C4-2B (cell line): ENCODE measurements around the gene NR3C1.

Experiments
- H3K27ac ChIP-seq: fragments of 450-650 bp; 2 replicates; pipeline ENCODE4 v1.5.1; 2017
- CTCF ChIP-seq: fragments of 450-650 bp; conservative IDR thresholded peaks from 2 replicates; pipeline ENCODE4 v1.5.1; 2017; ENCODE audit warnings: mild to moderate bottlenecking
- ZFX ChIP-seq: fragments of 450-650 bp; IDR thresholded peaks from 2 replicates; pipeline ENCODE4 v1.6.1; 2017

The NR3C1 gene

DNA sequence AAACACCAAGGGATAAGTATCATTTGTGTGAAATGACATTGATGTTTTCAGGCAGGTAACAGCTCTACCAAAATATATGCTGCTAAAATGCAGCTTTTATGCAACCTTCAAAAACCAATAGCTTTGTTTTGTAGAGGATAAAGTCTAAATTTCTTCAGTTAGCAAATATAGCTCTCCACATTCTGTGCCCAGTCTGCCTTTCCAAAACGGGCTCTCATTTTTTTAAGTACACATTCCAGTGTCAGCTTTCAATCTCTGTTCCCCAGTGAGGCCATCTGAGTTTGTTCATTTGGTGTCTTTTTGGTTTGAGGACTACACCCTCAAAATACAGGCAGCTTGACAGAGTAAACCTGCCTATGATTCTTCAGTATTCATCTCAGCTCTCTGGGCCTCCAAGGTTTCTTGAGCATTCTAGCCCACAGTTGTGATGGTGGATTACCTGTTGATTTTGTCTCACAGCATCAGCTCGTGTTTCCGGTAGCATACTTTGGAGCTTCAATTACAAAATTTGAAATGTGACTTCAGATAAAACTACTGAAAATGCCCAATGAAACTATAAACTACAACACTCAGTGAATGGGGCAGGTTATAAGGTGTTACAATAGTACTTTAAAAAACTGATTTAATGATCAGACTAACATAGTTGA lies 55.7 kb downstream of the NR3C1 start:
- H3K27ac ChIP-seq = no peak overlapping the region

DNA sequence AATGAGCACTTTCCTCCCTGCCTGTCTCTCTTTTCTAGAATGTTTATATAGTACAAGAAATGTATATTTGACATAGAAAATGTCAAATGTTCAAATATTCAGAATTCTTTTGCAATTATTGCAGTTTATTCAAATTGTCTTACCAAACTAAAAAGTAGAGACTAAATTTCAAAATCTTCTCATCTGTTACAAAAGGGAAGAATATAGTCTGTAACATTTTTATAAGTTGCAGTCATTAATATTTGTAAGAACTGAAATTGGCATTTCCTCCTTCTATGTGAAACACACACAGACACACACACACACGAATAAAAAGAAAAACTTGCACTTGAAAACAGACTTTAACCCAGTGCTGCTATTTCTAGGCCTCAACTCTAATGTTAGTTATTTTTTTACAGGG lies 56.4 kb downstream of the NR3C1 start:
- H3K27ac ChIP-seq = no peak overlapping the region
- TF ChIP-seq CTCF = no peak
- no peak for TF ChIP-seq ZFX

More for the DNA sequence above, 55.7 kb downstream of the NR3C1 start:
- TF ChIP-seq CTCF (no peak), ZFX (no peak)

DNA sequence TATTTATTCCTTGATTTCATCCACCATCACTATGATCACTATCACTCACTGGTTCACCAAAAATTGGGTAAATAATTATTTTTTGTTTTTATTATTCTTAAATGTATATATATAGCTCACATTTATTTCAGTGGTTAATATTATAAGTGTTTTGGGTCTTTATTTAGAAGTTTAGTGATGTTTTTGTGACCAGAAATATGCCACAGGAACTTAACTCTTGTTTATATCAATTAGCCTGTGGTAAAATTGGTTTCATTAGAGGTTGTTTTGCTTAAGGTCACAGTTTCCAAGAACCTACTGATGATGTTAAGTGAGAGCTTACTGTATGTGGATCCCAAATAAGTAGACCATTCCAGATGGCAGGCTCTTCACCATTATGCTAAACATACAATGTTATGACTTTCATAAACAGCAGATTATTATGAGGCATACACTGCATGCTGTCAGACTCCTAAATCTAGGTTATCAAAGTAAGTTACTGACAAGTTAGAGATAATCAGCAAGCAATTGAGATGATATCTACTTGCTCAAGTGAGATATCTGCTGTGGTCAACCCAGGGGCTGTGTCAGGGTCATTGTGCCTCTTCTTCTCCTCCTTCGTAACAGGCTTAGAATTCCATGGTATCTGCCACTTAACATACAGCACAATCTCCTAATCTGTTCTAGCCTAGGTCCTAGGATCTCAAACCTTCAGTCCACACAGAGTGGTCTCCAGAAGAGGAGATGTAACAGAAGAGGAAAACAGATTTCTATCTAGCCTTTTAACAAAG lies 57.6 kb downstream of the NR3C1 start:
- TF ChIP-seq CTCF = no peak
- no peak for TF ChIP-seq ZFX
- H3K27ac ChIP-seq = no peak overlapping the region

GRCh38 chr5:143343042-143343441 lies 60.4 kb downstream of the NR3C1 start:
- no peak for TF ChIP-seq ZFX
- no peak for TF ChIP-seq CTCF
- no peak overlapping the region for H3K27ac ChIP-seq

- TF ChIP-seq CTCF (no peak), ZFX (no peak)
- no peak overlapping the region for H3K27ac ChIP-seq
Measured at GRCh38 chr5:143342607-143343006, 60.9 kb downstream of the NR3C1 start.

DNA sequence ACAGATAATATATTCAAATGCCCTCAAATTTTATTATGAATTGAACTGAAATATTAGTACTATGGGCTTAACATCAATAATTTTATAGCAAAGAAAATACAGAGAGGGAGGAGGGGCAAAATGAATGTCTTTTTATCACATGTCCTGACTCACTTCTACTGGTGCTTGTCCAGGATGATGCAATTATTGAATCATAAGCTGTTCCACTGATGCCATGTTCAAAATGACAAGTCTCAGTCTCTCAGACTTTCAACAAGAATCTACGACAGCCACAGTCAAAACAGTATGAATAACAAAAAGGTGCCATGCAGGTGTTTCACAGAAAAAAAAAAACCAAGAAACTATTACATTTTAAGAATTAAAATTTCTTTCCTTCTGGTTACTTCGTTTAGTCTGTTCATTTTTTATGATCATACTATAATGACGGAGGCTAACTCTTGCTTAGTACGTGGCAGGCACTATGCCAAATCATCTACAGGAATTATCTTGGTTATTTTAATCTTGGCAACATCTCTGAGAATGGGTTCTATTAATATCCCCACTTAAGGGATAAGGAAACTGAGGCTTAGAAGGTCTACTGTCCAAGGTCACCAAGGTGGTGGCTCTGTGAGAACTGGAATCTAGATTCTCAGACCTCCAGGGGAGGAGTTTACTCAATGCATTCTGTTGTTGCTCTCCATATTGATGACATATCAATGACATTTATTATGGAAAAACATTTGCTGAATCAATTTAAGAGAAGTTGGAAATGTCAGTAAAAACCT lies 61.5 kb downstream of the NR3C1 start:
- H3K27ac ChIP-seq = no peak overlapping the region
- TF ChIP-seq CTCF (no peak), ZFX (no peak)
